GM23338 (cell line): Measurements from ENCODE around the gene C2CD4B. TPM values are rescaled to one million over a fixed set of nuclear protein-coding genes. Genes with fewer than 3 reads are reported as not detected.

Source experiments
- ATAC-seq: fragments of 200-7000 bp; cut with Tn5 transposase; 3 replicates; pipeline ENCODE4 v1.9.1; 2020
- DNase-seq: peaks from one replicate; pipeline ENCODE4 v3.0.0-alpha.2; 2015; ENCODE audit warnings: low spot score
- H2AFZ ChIP-seq: fragments of 200-600 bp; sonication (generic); 2 replicates; pipeline ENCODE4 v1.8.0; 2016; ENCODE audit warnings: antibody characterized with exemption, mild to moderate bottlenecking, moderate library complexity
- H3F3A ChIP-seq: fragments of 200-600 bp; sonication (generic); replicated peaks from 2 replicates; pipeline ENCODE4 v1.8.0; 2017; ENCODE audit warnings: antibody characterized with exemption, mixed run types, low read depth
- H3K27ac ChIP-seq: fragments of 200-600 bp; sonication (generic); 2 replicates; pipeline ENCODE4 v1.6.1; 2016; ENCODE audit warnings: low read depth
- H3K27me3 ChIP-seq: fragments of 200-600 bp; sonication (generic); 2 replicates; pipeline ENCODE4 v1.8.0; 2016; ENCODE audit warnings: mild to moderate bottlenecking, mixed run types, moderate library complexity; ENCODE audit not compliant: insufficient read depth
- H3K36me3 ChIP-seq: fragments of 200-600 bp; sonication (generic); 2 replicates; pipeline ENCODE4 v1.8.0; 2016; ENCODE audit warnings: mild to moderate bottlenecking; ENCODE audit not compliant: insufficient read depth
- H3K4me1 ChIP-seq: fragments of 200-600 bp; sonication (generic); 2 replicates; pipeline ENCODE4 v1.8.0; 2016; ENCODE audit warnings: mild to moderate bottlenecking, moderate library complexity; ENCODE audit not compliant: insufficient read depth
- H3K4me2 ChIP-seq: fragments of 200-600 bp; sonication (generic); 2 replicates; pipeline ENCODE4 v1.7.1; 2017; ENCODE audit warnings: mixed run types
- H3K4me3 ChIP-seq: fragments of 200-600 bp; sonication (generic); 2 replicates; pipeline ENCODE4 v1.6.1; 2016; ENCODE audit warnings: mixed run types
- H3K79me2 ChIP-seq: fragments of 200-600 bp; sonication (generic); replicated peaks from 2 replicates; pipeline ENCODE4 v1.8.0; 2017; ENCODE audit warnings: mild to moderate bottlenecking; ENCODE audit not compliant: insufficient read depth
- H3K9me2 ChIP-seq: fragments of 200-600 bp; sonication (generic); 2 replicates; pipeline ENCODE4 v1.8.0; 2017; ENCODE audit not compliant: insufficient read depth
- H4K20me1 ChIP-seq: fragments of 200-600 bp; sonication (generic); replicated peaks from 2 replicates; pipeline ENCODE4 v1.8.0; 2017; ENCODE audit warnings: mild to moderate bottlenecking; ENCODE audit not compliant: insufficient read depth
- H3K27ac Mint-ChIP-seq: 2 replicates; pipeline ENCODE4 v1.8.0; 2020; ENCODE audit warnings: inconsistent platforms, mild to moderate bottlenecking, moderate library complexity, mixed read lengths
- H3K27me3 Mint-ChIP-seq: 3 replicates; pipeline ENCODE4 v1.8.0; 2022; ENCODE audit warnings: low read depth, mild to moderate bottlenecking, moderate library complexity, mixed read lengths, inconsistent platforms; ENCODE audit not compliant: insufficient read depth, poor library complexity
- H3K36me3 Mint-ChIP-seq: 3 replicates; pipeline ENCODE4 v1.8.0; 2021; ENCODE audit warnings: low read depth, mild to moderate bottlenecking, inconsistent platforms, moderate library complexity, mixed read lengths
- H3K4me1 Mint-ChIP-seq: 3 replicates; pipeline ENCODE4 v1.8.0; 2020; ENCODE audit warnings: mild to moderate bottlenecking, inconsistent platforms, mixed read lengths
- H3K4me3 Mint-ChIP-seq: 3 replicates; pipeline ENCODE4 v1.8.0; 2021; ENCODE audit warnings: moderate library complexity, mild to moderate bottlenecking, inconsistent platforms, mixed read lengths
- H3K9me3 Mint-ChIP-seq: 3 replicates; pipeline ENCODE4 v1.8.0; 2020; ENCODE audit warnings: moderate library complexity, mild to moderate bottlenecking, inconsistent platforms, mixed read lengths
- CREB1 ChIP-seq: fragments of 250-450 bp; sonication (Bioruptor Pico); IDR thresholded peaks from 2 replicates; pipeline ENCODE4 v1.5.0; 2020; ENCODE audit warnings: low read depth, mild to moderate bottlenecking, moderate library complexity
- CTCF ChIP-seq, 2 experiments: fragments of 200-600 bp in 1 of 2; sonication (generic) in 1 of 2; conservative IDR thresholded peaks; 2 replicates each; pipeline versions ENCODE4 v1.5.1 to v1.6.1; 2016 to 2017; ENCODE audit warnings: antibody characterized with exemption in 2 of 2, low read depth in 2 of 2, mild to moderate bottlenecking in 2 of 2, moderate library complexity in 1 of 2
- ETS1 ChIP-seq: IDR thresholded peaks from 2 replicates; pipeline ENCODE4 v1.6.1; 2016; ENCODE audit warnings: antibody characterized with exemption
- EZH2 ChIP-seq: fragments of 200-600 bp; sonication (generic); IDR thresholded peaks from one replicate; pipeline ENCODE4 v1.8.0; 2017; ENCODE audit warnings: antibody characterized with exemption, mild to moderate bottlenecking, low read depth; ENCODE audit not compliant: unreplicated experiment
- EZH2phosphoT487 ChIP-seq: fragments of 200-600 bp; sonication (generic); IDR thresholded peaks from one replicate; pipeline ENCODE4 v1.8.1; 2018; ENCODE audit warnings: antibody characterized with exemption; ENCODE audit not compliant: unreplicated experiment
- JUNB ChIP-seq: IDR thresholded peaks from one replicate; pipeline ENCODE4 v1.6.1; 2016; ENCODE audit warnings: antibody characterized with exemption; ENCODE audit not compliant: unreplicated experiment
- NANOG ChIP-seq: IDR thresholded peaks from 2 replicates; pipeline ENCODE4 v1.6.1; 2016; ENCODE audit warnings: antibody characterized with exemption, borderline replicate concordance
- POLR2AphosphoS5 ChIP-seq: IDR thresholded peaks from 2 replicates; pipeline ENCODE4 v1.6.1; 2016; ENCODE audit warnings: antibody characterized with exemption, low read depth
- REST ChIP-seq: IDR thresholded peaks from one replicate; pipeline ENCODE4 v1.6.1; 2018; ENCODE audit warnings: antibody characterized with exemption; ENCODE audit not compliant: unreplicated experiment
- STAT1 ChIP-seq: IDR thresholded peaks from one replicate; pipeline ENCODE4 v1.6.1; 2016; ENCODE audit warnings: antibody characterized with exemption; ENCODE audit not compliant: unreplicated experiment
- ZNF114 ChIP-seq: fragments of 250-450 bp; sonication (Bioruptor Pico); IDR thresholded peaks from 2 replicates; pipeline ENCODE4 v1.5.0; 2020; ENCODE audit warnings: mild to moderate bottlenecking, moderate library complexity
- ZNF331 ChIP-seq: fragments of 250-450 bp; sonication (Bioruptor Pico); IDR thresholded peaks from 2 replicates; pipeline ENCODE4 v1.5.0; 2020; ENCODE audit warnings: low read depth, mild to moderate bottlenecking, moderate library complexity
- ZNF462 ChIP-seq: fragments of 250-450 bp; sonication (Bioruptor Pico); IDR thresholded peaks from 2 replicates; pipeline ENCODE4 v1.5.0; 2020; ENCODE audit warnings: mild to moderate bottlenecking, moderate library complexity
- polyA plus RNA-seq: library from polyadenylated mRNA; unstranded; fragments of >200 nt; fragmentation: Nextera tagmentation; extraction: Ambion mirVana; gene quantifications from 2 replicates; pipeline ENCODE4 v1.2.1, GENCODE V29; 2016
- total RNA-seq: library from RNA; depleted of rRNA; stranded (reverse); fragments of >200 nt; shearing (Covaris generic); gene quantifications from 2 replicates; pipeline ENCODE4 v1.2.3, GENCODE V29; 2014

The C2CD4B gene
- total and polyA plus RNA-seq, 2 experiments from 2014 or later = 1.5 TPM; not detected in 1

GRCh38 chr15:62128916-62129315 is 36.2 kb downstream of the C2CD4B start:
- H3K9me3 Mint-ChIP-seq = peaks cover 17% of the 10 kb centered on the region

More at GRCh38 chr15:62128916-62129315, 36.2 kb downstream of the C2CD4B start:
- no peak overlapping the region for H3K4me3 Mint-ChIP-seq
- DNase-seq = no peak
- TF ChIP-seq EZH2phosphoT487 = no peak
- TF ChIP-seq CTCF (conservative IDR thresholded peaks at IDR 0.05; ENCODE audit: low read depth in 2 of 2) = no peak
- TF ChIP-seq NANOG = no peak
- no peak for TF ChIP-seq ZNF331 (CRISPR knock-in tag)
- no peak for TF ChIP-seq REST
- no peak for TF ChIP-seq POLR2AphosphoS5
- no peak for TF ChIP-seq JUNB
- TF ChIP-seq ZNF114 (CRISPR knock-in tag) = no peak
- no peak for TF ChIP-seq STAT1
- no peak for TF ChIP-seq EZH2
- TF ChIP-seq ETS1 = no peak
- TF ChIP-seq CREB1 (CRISPR knock-in tag) = no peak
- TF ChIP-seq ZNF462 = no peak
- Histone ChIP-seq H2AFZ (no peak overlapping the region), H3K4me2 (no peak overlapping the region), H4K20me1 (no peaks in the 10 kb centered on the region), H3K36me3 (0 out of 2 replicates have a peak, but pooled peaks cover 8% of the 10 kb centered on the region), H3K27me3 (no peaks in the 10 kb centered on the region), H3K27ac (no peak overlapping the region), H3K4me1 (peaks cover 9% of the 10 kb centered on the region; the same call in 1 of the 2 replicates), H3F3A (no peaks in the 10 kb centered on the region), H3K79me2 (no peaks in the 10 kb centered on the region), H3K4me3 (no peak overlapping the region), H3K9me2 (no peaks in the 10 kb centered on the region)
- peaks cover 11% of the 10 kb centered on the region for H3K4me1 Mint-ChIP-seq
- H3K27ac Mint-ChIP-seq = no peak overlapping the region
- H3K36me3 Mint-ChIP-seq = peaks cover 10% of the 10 kb centered on the region; the same call in 2 of the 3 replicates
- ATAC-seq = no peak
- no peaks in the 10 kb centered on the region for H3K27me3 Mint-ChIP-seq
